HepG2 (cell line): Measurements from ENCODE around the gene TRIM9. TPM values are rescaled to one million over a fixed set of nuclear protein-coding genes. Genes with fewer than 3 reads are reported as not detected.

Experiments
- AKNA ChIP-seq: sonication (generic); formaldehyde crosslinking; IDR thresholded peaks from 2 replicates; pipeline ENCODE4 v1.4.0; 2020; ENCODE audit warnings: missing genetic modification reagents, borderline replicate concordance
- BRD4 ChIP-seq: sonication (generic); formaldehyde crosslinking; IDR thresholded peaks from 2 replicates; pipeline ENCODE4 v1.4.0; 2020; ENCODE audit warnings: missing genetic modification reagents
- BRF2 ChIP-seq: sonication (generic); formaldehyde crosslinking; IDR thresholded peaks from 2 replicates; pipeline ENCODE4 v1.8.1; 2022; ENCODE audit warnings: mild to moderate bottlenecking, missing genetic modification reagents
- EZH2 ChIP-seq: conservative IDR thresholded peaks from 2 replicates; pipeline ENCODE4 v1.6.1; 2012; ENCODE audit warnings: mild to moderate bottlenecking, low read depth, low read length, moderate library complexity
- FOXJ3 ChIP-seq: sonication (generic); formaldehyde crosslinking; IDR thresholded peaks from 2 replicates; pipeline ENCODE4 v1.4.0; 2020; ENCODE audit warnings: missing genetic modification reagents, mild to moderate bottlenecking, borderline replicate concordance
- FOXO4 ChIP-seq: sonication (generic); formaldehyde crosslinking; conservative IDR thresholded peaks from 2 replicates; pipeline ENCODE4 v1.8.1; 2023; ENCODE audit warnings: missing genetic modification reagents
- GABPB1 ChIP-seq: IDR thresholded peaks from 2 replicates; pipeline ENCODE4 v1.6.1; 2016; ENCODE audit warnings: mild to moderate bottlenecking, missing genetic modification reagents, moderate library complexity, missing compliant biosample characterization
- KAT8 ChIP-seq: IDR thresholded peaks from 2 replicates; pipeline ENCODE4 v1.6.1; 2016; ENCODE audit warnings: missing genetic modification reagents, missing compliant biosample characterization
- KDM4B ChIP-seq: sonication (generic); formaldehyde crosslinking; IDR thresholded peaks from 2 replicates; pipeline ENCODE4 v1.4.0; 2020; ENCODE audit warnings: missing genetic modification reagents
- LCORL ChIP-seq, 2 experiments: fragments of 450-650 bp in 1 of 2; sonication (generic) in 1 of 2; formaldehyde crosslinking in 1 of 2; IDR thresholded peaks; 2 replicates each; pipeline versions ENCODE4 v1.5.0 to v1.6.1; 2017 to 2020; ENCODE audit warnings: antibody characterized with exemption in 1 of 2, missing genetic modification reagents in 1 of 2
- MAFF ChIP-seq: IDR thresholded peaks from 2 replicates; pipeline ENCODE4 v1.6.1; 2011; ENCODE audit warnings: low read depth, low read length, improper control_type of control experiment
- RELA ChIP-seq: sonication (generic); formaldehyde crosslinking; IDR thresholded peaks from 2 replicates; pipeline ENCODE4 v1.4.0; 2020; ENCODE audit warnings: missing genetic modification reagents
- SNAPC2 ChIP-seq: sonication (generic); formaldehyde crosslinking; IDR thresholded peaks from 2 replicates; pipeline ENCODE4 v1.8.1; 2022; ENCODE audit warnings: mild to moderate bottlenecking, missing genetic modification reagents
- THRA ChIP-seq: sonication (generic); formaldehyde crosslinking; IDR thresholded peaks from 2 replicates; pipeline ENCODE4 v1.4.0; 2020; ENCODE audit warnings: missing genetic modification reagents, borderline replicate concordance
- YEATS4 ChIP-seq: sonication (generic); formaldehyde crosslinking; IDR thresholded peaks from 2 replicates; pipeline ENCODE4 v1.4.0; 2020; ENCODE audit warnings: missing genetic modification reagents, borderline replicate concordance
- ZBTB1 ChIP-seq: sonication (generic); formaldehyde crosslinking; IDR thresholded peaks from 2 replicates; pipeline ENCODE4 v1.4.0; 2020; ENCODE audit warnings: missing genetic modification reagents, borderline replicate concordance
- ZFP36L2 ChIP-seq: sonication (generic); formaldehyde crosslinking; IDR thresholded peaks from 2 replicates; pipeline ENCODE4 v1.4.0; 2020; ENCODE audit warnings: missing genetic modification reagents
- ZMYM4 ChIP-seq: sonication (generic); formaldehyde crosslinking; IDR thresholded peaks from 2 replicates; pipeline ENCODE4 v1.8.1; 2023; ENCODE audit warnings: mild to moderate bottlenecking, missing genetic modification reagents
- ZNF530 ChIP-seq: sonication (generic); formaldehyde crosslinking; IDR thresholded peaks from 2 replicates; pipeline ENCODE4 v1.5.0; 2020; ENCODE audit warnings: low read depth, mild to moderate bottlenecking, missing genetic modification reagents
- ZNF781 ChIP-seq: sonication (generic); formaldehyde crosslinking; IDR thresholded peaks from 2 replicates; pipeline ENCODE4 v1.5.1; 2020; ENCODE audit warnings: borderline replicate concordance, mild to moderate bottlenecking, missing genetic modification reagents; ENCODE audit errors: not compliant biosample characterization
- ZSCAN21 ChIP-seq: sonication (generic); formaldehyde crosslinking; IDR thresholded peaks from 2 replicates; pipeline ENCODE4 v1.8.0; 2022; ENCODE audit warnings: mild to moderate bottlenecking, missing genetic modification reagents, moderate library complexity, borderline replicate concordance
- polyA plus RNA-seq, 8 experiments: library from polyadenylated mRNA; depleted of rRNA in 3 of 8; stranded (reverse) in 7 of 8; unstranded in 1 of 8; fragments of >200 nt; fragmentation: Illumina TruSeq in 4 of 8; extraction: Trizol in 4 of 8; gene quantifications; 2 replicates each; pipeline versions ENCODE4 v1.2.1 to v1.2.3, GENCODE V29; 2011 to 2016; ENCODE audit warnings: low read depth in 4 of 8, missing spikeins in 1 of 8, mixed read lengths in 1 of 8; ENCODE audit not compliant: insufficient read depth in 1 of 8
- total RNA-seq, 5 experiments: library from RNA; depleted of rRNA; stranded (reverse); fragments of >200 nt; fragmentation: Illumina TruSeq; extraction: Trizol; gene quantifications; 2 replicates each; pipeline ENCODE4 v1.2.3, GENCODE V29; 2016; ENCODE audit warnings: low read depth in 1 of 5

Gene TRIM9
- total and polyA plus RNA-seq, 2 of the 13 experiments (the other 11 are each of a cell fraction or from before 2014, with no cell fraction given) = 0.04 to 0.07 TPM

- TF ChIP-seq AKNA (CRISPR knock-in tag) (no peak), FOXO4 (CRISPR knock-in tag) (peak; percentile 9; the same call in 1 of the 2 replicates), BRF2 (no peak), RELA (no peak), LCORL (IDR thresholded peaks at IDR 0.05) (no peak), LCORL (CRISPR knock-in tag; IDR thresholded peaks at IDR 0.05) (0 out of 2 replicates have a peak, but pooled peaks have one; percentile 8), ZMYM4 (CRISPR knock-in tag) (no peak; the same call in 1 of the 2 replicates), GABPB1 (peak; percentile 30; the same call in 1 of the 2 replicates), ZFP36L2 (CRISPR knock-in tag) (no peak), ZBTB1 (CRISPR knock-in tag) (no peak), ZNF530 (no peak), BRD4 (CRISPR knock-in tag) (no peak), KAT8 (CRISPR knock-in tag) (no peak), KDM4B (CRISPR knock-in tag) (no peak), THRA (0 out of 2 replicates have a peak, but pooled peaks have one; percentile 35), MAFF (no peak), SNAPC2 (CRISPR knock-in tag) (no peak), FOXJ3 (CRISPR knock-in tag) (0 out of 2 replicates have a peak, but pooled peaks have one; percentile 13), ZSCAN21 (CRISPR knock-in tag) (0 out of 2 replicates have a peak, but pooled peaks have one; percentile 36), YEATS4 (CRISPR knock-in tag) (no peak), ZNF781 (no peak), EZH2 (no peak)
These were observed 151.5 kb downstream of the TRIM9 start (continued) for GRCh38 chr14:50943261-50943942.
